SJCRH30 (cell line): ENCODE measurements around the gene CLDND1. TPM values are rescaled to one million over a fixed set of nuclear protein-coding genes. Genes with fewer than 3 reads are reported as not detected.

Source experiments
- DNase-seq, 2 experiments: peaks; one replicate each; pipeline ENCODE4 v3.0.0-alpha.2; 2015 to 2020
- H3K27ac ChIP-seq: fragments of 250-450 bp; sonication (Bioruptor Pico); 2 replicates; pipeline ENCODE4 v1.5.1; 2020; ENCODE audit warnings: mild to moderate bottlenecking, moderate library complexity
- H3K27me3 ChIP-seq: fragments of 250-450 bp; sonication (Bioruptor Pico); 2 replicates; pipeline ENCODE4 v1.5.1; 2020; ENCODE audit warnings: mild to moderate bottlenecking, moderate library complexity
- H3K36me3 ChIP-seq: fragments of 250-450 bp; sonication (Bioruptor Pico); 2 replicates; pipeline ENCODE4 v1.5.1; 2020; ENCODE audit warnings: mild to moderate bottlenecking, moderate library complexity
- H3K4me1 ChIP-seq: fragments of 250-450 bp; sonication (Bioruptor Pico); 2 replicates; pipeline ENCODE4 v1.5.1; 2020; ENCODE audit warnings: mild to moderate bottlenecking, moderate library complexity
- H3K4me3 ChIP-seq: fragments of 250-450 bp; sonication (Bioruptor Pico); 2 replicates; pipeline ENCODE4 v1.5.1; 2020; ENCODE audit warnings: mild to moderate bottlenecking, moderate library complexity
- H3K9me3 ChIP-seq: fragments of 250-450 bp; sonication (Bioruptor Pico); replicated peaks from 2 replicates; pipeline ENCODE4 v1.5.1; 2020; ENCODE audit warnings: mild to moderate bottlenecking, moderate library complexity
- total RNA-seq: library from RNA; depleted of rRNA; stranded (reverse); fragments of >200 nt; shearing (Covaris generic); gene quantifications from 2 replicates; pipeline ENCODE4 v1.2.3, GENCODE V29; 2014; rRNA removed

CLDND1 gene
- total RNA-seq, 1 experiment from 2014 or later, result 147 TPM

DNA sequence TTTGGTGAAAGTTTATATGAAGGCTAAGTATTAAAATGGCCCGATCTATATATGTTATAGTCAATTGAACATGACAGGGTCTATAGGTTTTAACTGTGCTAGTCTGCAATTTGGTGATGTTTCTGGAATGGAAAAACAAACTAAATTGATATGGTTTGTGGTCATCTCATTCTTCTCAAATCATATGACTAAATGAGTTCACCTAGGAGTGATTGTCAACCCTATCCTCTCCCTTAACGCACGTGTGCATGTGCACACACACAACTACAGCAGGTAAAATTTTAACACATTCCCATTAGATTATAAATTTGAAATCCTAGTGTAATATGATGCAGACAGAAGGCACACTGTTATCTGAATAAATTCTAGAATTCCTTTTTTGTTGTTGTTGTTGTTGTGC is 9.0 kb downstream of the CLDND1 start:
- H3K4me1 ChIP-seq, result no peaks in the 10 kb centered on the region
- no peak overlapping the region for H3K27ac ChIP-seq
- H3K27me3 ChIP-seq, result no peaks in the 10 kb centered on the region
- peaks cover 33% of the 10 kb centered on the region for H3K36me3 ChIP-seq
- H3K9me3 ChIP-seq, result no peaks in the 10 kb centered on the region
- no peak overlapping the region for H3K4me3 ChIP-seq
- DNase-seq, result no peak

- Histone ChIP-seq H3K4me3 (no peak overlapping the region), H3K36me3 (peaks cover 27% of the 10 kb centered on the region), H3K27ac (no peak overlapping the region), H3K27me3 (no peaks in the 10 kb centered on the region), H3K9me3 (no peaks in the 10 kb centered on the region), H3K4me1 (no peaks in the 10 kb centered on the region)
- no peak for DNase-seq
These were observed 9.6 kb downstream of the CLDND1 start for GRCh38 chr3:98513091-98513511.

- Histone ChIP-seq H3K4me1 (no peaks in the 10 kb centered on the region), H3K4me3 (no peak overlapping the region), H3K27ac (no peak overlapping the region), H3K36me3 (peaks cover 25% of the 10 kb centered on the region), H3K27me3 (no peaks in the 10 kb centered on the region), H3K9me3 (no peaks in the 10 kb centered on the region)
- no peak for DNase-seq
These were observed 10.1 kb downstream of the CLDND1 start for GRCh38 chr3:98512576-98512975.

DNA sequence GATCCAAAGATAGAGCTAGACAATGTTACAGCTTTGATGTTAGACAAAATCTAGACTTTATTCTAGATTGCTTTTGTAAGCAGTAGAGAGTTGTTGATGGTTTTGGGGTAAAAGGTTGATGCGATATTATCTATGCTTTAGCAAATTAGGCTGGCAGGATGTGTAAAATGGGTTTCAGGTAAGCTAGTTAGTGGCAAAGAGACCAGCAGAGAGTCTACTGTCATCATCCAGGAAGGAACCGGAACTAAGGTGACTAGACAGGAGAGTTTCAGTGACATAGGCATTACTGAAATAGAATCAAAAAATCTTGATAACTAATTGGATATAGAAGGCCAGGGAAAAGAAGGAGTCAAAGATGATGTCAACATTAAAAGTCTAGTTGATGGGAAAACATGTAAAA is 14.1 kb downstream of the CLDND1 start:
- Histone ChIP-seq H3K27ac (no peak overlapping the region), H3K4me3 (no peak overlapping the region), H3K9me3 (no peaks in the 10 kb centered on the region), H3K36me3 (no peaks in the 10 kb centered on the region), H3K27me3 (no peaks in the 10 kb centered on the region), H3K4me1 (no peaks in the 10 kb centered on the region)
- DNase-seq, result no peak

DNA sequence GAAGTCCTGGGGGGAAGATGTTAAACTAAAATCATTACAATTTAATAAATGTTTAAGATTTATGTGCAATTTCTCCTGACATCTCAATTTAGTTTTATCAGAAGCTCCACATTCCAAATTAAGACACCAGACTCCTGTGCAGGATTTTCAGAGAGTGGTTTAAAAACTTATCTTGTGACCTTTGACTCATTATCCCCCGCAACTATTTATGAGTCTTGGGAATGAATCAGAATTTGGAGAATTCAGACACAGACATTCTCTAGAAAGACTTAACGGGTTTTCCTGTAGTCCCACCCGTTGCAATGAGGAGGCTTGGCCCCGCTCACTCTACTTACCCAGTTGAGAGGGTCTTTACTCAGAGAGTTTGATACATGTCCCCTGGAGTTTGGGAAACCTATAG is 18.2 kb downstream of the CLDND1 start:
- no peaks in the 10 kb centered on the region for H3K9me3 ChIP-seq
- H3K4me1 ChIP-seq, result no peaks in the 10 kb centered on the region
- H3K4me3 ChIP-seq, result no peak overlapping the region
- no peak overlapping the region for H3K27ac ChIP-seq
- H3K27me3 ChIP-seq, result no peaks in the 10 kb centered on the region
- no peak for DNase-seq
- no peaks in the 10 kb centered on the region for H3K36me3 ChIP-seq

DNA sequence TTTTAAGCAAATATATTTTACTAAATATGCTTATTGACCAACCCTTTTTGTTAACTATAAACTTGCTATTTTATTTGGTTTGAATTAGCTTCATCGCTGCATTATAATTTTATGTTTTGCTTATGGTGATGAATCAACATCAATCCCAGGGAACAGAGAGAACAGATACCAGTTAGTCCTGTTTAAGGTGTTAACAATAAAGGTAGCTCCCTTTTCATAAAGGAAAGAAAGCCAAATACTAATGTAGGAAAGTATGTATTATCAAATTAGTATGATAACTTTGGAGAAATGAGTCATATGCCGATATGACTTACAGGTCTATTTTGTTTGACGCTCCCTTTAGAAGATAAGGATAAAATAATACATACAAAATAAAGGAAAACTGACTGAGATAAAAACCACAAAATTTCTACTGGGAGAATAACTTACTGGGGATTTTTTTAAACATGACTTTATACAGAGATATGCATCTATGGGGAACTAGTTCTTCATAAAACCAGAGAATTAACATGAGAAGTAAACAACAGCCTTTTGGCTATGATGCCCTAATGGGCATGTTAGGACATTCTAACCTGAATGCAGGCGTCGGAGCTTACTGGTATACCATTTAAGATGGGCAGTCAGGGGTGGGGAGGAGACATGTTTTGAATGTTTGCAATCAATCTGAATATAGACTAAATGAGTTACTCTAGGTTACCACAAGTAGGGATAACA is 20.7 kb downstream of the CLDND1 start:
- H3K9me3 ChIP-seq, result no peaks in the 10 kb centered on the region
- no peak overlapping the region for H3K4me3 ChIP-seq
- no peak for DNase-seq

GRCh38 chr3:98501270-98501669 is 21.4 kb downstream of the CLDND1 start:
- Histone ChIP-seq H3K36me3 (no peaks in the 10 kb centered on the region), H3K27ac (no peak overlapping the region), H3K27me3 (no peaks in the 10 kb centered on the region), H3K9me3 (no peaks in the 10 kb centered on the region), H3K4me1 (no peaks in the 10 kb centered on the region), H3K4me3 (no peak overlapping the region)
- no peak for DNase-seq

More for the DNA sequence above, 20.7 kb downstream of the CLDND1 start:
- H3K27ac ChIP-seq, result no peak overlapping the region
- H3K4me1 ChIP-seq, result no peaks in the 10 kb centered on the region
- no peaks in the 10 kb centered on the region for H3K27me3 ChIP-seq
- H3K36me3 ChIP-seq, result no peaks in the 10 kb centered on the region

DNA sequence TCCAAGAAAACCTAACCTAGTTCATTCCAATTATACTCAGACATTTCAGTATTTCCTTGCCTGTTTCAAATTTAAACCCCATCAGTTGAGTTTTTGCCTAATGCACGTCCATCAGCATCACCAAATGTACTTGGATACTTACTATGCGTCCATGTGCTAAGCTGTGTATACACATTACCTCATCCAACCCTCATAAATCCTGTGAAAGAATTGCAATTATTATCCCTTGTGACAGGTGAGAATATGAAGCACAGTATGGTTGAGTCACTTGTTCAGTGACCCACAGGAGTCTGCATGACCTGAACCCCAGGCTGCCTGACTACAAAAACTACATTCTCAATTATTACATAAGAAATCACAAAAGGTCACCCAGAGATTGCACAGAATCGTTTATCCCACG is 22.7 kb downstream of the CLDND1 start:
- no peaks in the 10 kb centered on the region for H3K4me1 ChIP-seq
- no peak overlapping the region for H3K4me3 ChIP-seq
- H3K9me3 ChIP-seq, result no peaks in the 10 kb centered on the region
- DNase-seq, result peak in 1 of 2 experiments; percentile 45
- no peaks in the 10 kb centered on the region for H3K27me3 ChIP-seq
- H3K27ac ChIP-seq, result no peak overlapping the region
- H3K36me3 ChIP-seq, result no peaks in the 10 kb centered on the region

- DNase-seq, result no peak
- Histone ChIP-seq H3K27me3 (no peaks in the 10 kb centered on the region), H3K27ac (no peak within 1 kb of the TSS), H3K4me3 (no peak within 1 kb of the TSS), H3K9me3 (no peaks in the 10 kb centered on the region), H3K36me3 (no peaks in the 10 kb centered on the region), H3K4me1 (peaks cover 6% of the 10 kb centered on the region)
These were observed 25.3 kb downstream of the CLDND1 start, which contains the start of gene OR5K2 for GRCh38 chr3:98497381-98497780. OR5K2 (plus strand) TSS chr3:98497681; CDS start chr3:98497681, 0 bp downstream.

GRCh38 chr3:98483626-98484025 is 39.1 kb downstream of the CLDND1 start:
- H3K27ac ChIP-seq, result no peak overlapping the region

GRCh38 chr3:98482717-98483482 is 39.8 kb downstream of the CLDND1 start:
- Histone ChIP-seq H3K4me1 (no peaks in the 10 kb centered on the region), H3K36me3 (no peaks in the 10 kb centered on the region), H3K27me3 (no peaks in the 10 kb centered on the region), H3K27ac (no peak overlapping the region), H3K4me3 (no peak overlapping the region), H3K9me3 (no peaks in the 10 kb centered on the region)
- peak; percentile 34 to 50 for DNase-seq

More at GRCh38 chr3:98483626-98484025, 39.1 kb downstream of the CLDND1 start:
- Histone ChIP-seq H3K4me3 (no peak overlapping the region), H3K27me3 (no peaks in the 10 kb centered on the region), H3K9me3 (no peaks in the 10 kb centered on the region), H3K36me3 (no peaks in the 10 kb centered on the region), H3K4me1 (no peaks in the 10 kb centered on the region)
- no peak for DNase-seq

Other genes starting within 250 kb of the CLDND1 start
- gene OR5H2, start 240.4 kb downstream of the CLDND1 start, total RNA-seq, result not detected in 2 replicates
- gene OR5K4, start 169.0 kb downstream of the CLDND1 start, total RNA-seq, result not detected in 2 replicates
- gene OR5K3, start 132.2 kb downstream of the CLDND1 start, total RNA-seq, result not detected in 2 replicates
- gene OR5K1, start 59.7 kb downstream of the CLDND1 start, total RNA-seq, result not detected in 2 replicates
- 0.12 TPM in 1 of 2 replicates, not detected in the other for gene OR5K2, start 25.2 kb downstream of the CLDND1 start, total RNA-seq
- gene GPR15, start 9.1 kb upstream of the CLDND1 start, total RNA-seq, result not detected in 2 replicates
- 25.3 and 28.3 TPM in 2 replicates for gene CPOX, start 70.7 kb upstream of the CLDND1 start, total RNA-seq
- 17.1 and 17.6 TPM in 2 replicates for gene ST3GAL6, start 240.4 kb upstream of the CLDND1 start, total RNA-seq